Body of pancreas (tissue), 4 donors: ENCODE data around the gene PRDM16.

Source experiments
- POLR2A ChIP-seq, 3 donors: fragments of 450-650 bp; IDR thresholded peaks; one replicate each; pipeline ENCODE4 v1.6.1; 2016; ENCODE audit warnings: antibody characterized with exemption in 3 of 3, mild to moderate bottlenecking in 2 of 3
- TF ChIP-seq, protein P1 (sequence below), 7 experiments: fragments of 450-650 bp in 4 of 7; fragments of 200-600 bp in 3 of 7; sonication (generic) in 3 of 7; IDR thresholded peaks; one replicate each; pipeline ENCODE4 v1.5.1; 2016 to 2019; ENCODE audit warnings: antibody characterized with exemption in 7 of 7

GRCh38 chr1:3418600-3418999 is 349.6 kb downstream of the PRDM16 start:
- TF ChIP-seq, protein P1, sequence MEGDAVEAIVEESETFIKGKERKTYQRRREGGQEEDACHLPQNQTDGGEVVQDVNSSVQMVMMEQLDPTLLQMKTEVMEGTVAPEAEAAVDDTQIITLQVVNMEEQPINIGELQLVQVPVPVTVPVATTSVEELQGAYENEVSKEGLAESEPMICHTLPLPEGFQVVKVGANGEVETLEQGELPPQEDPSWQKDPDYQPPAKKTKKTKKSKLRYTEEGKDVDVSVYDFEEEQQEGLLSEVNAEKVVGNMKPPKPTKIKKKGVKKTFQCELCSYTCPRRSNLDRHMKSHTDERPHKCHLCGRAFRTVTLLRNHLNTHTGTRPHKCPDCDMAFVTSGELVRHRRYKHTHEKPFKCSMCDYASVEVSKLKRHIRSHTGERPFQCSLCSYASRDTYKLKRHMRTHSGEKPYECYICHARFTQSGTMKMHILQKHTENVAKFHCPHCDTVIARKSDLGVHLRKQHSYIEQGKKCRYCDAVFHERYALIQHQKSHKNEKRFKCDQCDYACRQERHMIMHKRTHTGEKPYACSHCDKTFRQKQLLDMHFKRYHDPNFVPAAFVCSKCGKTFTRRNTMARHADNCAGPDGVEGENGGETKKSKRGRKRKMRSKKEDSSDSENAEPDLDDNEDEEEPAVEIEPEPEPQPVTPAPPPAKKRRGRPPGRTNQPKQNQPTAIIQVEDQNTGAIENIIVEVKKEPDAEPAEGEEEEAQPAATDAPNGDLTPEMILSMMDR (IDR thresholded peaks at IDR 0.05) = no peak
- no peak for TF ChIP-seq POLR2A (IDR thresholded peaks at IDR 0.05)
